HEK293T (cell line): ENCODE results near the gene PEMT.
A peak's percentile ranks its signal among the peaks of the same experiment; 100 is the strongest.

Experiments used
- CTCF ChIA-PET: fragments of 350-600 bp; formaldehyde crosslinking; extraction: SDS; loops from one replicate; lab custom pipeline; 2021; ENCODE audit warnings: antibody characterized with exemption, inconsistent platforms; lab: Yijun Ruan, JAX
- POLR2A ChIA-PET: fragments of 350-600 bp; formaldehyde crosslinking; extraction: SDS; loops from one replicate; lab custom pipeline; 2020; ENCODE audit warnings: antibody characterized with exemption, inconsistent platforms; lab: Yijun Ruan, JAX
- DNase-seq: peaks from one replicate; pipeline ENCODE4 v3.0.0; 2012; ENCODE audit warnings: mixed read lengths; ENCODE audit errors: extremely low spot score
- ARNT ChIP-seq: fragments of 450-650 bp; IDR thresholded peaks from 2 replicates; pipeline ENCODE4 v1.6.1; 2017; ENCODE audit warnings: mild to moderate bottlenecking
- BHLHE40 ChIP-seq: fragments of 450-650 bp; IDR thresholded peaks from 2 replicates; pipeline ENCODE4 v1.6.1; 2016; ENCODE audit warnings: mild to moderate bottlenecking, moderate library complexity, borderline replicate concordance
- CTBP1 ChIP-seq: fragments of 450-650 bp; IDR thresholded peaks from 2 replicates; pipeline ENCODE4 v1.6.1; 2016; ENCODE audit warnings: borderline replicate concordance
- ELF4 ChIP-seq: fragments of 450-650 bp; IDR thresholded peaks from 2 replicates; pipeline ENCODE4 v1.6.1; 2017; ENCODE audit warnings: antibody characterized with exemption
- FOXA1 ChIP-seq: fragments of 450-650 bp; IDR thresholded peaks from 2 replicates; pipeline ENCODE4 v1.6.1; 2016; ENCODE audit warnings: mild to moderate bottlenecking
- FOXK2 ChIP-seq: fragments of 450-650 bp; IDR thresholded peaks from 2 replicates; pipeline ENCODE4 v1.6.1; 2016; ENCODE audit warnings: mild to moderate bottlenecking
- FOXM1 ChIP-seq: fragments of 450-650 bp; IDR thresholded peaks from 2 replicates; pipeline ENCODE4 v1.6.1; 2017; ENCODE audit warnings: mild to moderate bottlenecking, borderline replicate concordance
- HDGF ChIP-seq: fragments of 450-650 bp; IDR thresholded peaks from 2 replicates; pipeline ENCODE4 v1.6.1; 2017; ENCODE audit warnings: antibody characterized with exemption, borderline replicate concordance
- L3MBTL2 ChIP-seq: fragments of 450-650 bp; conservative IDR thresholded peaks from 2 replicates; pipeline ENCODE4 v1.6.1; 2016; ENCODE audit warnings: mild to moderate bottlenecking
- LEF1 ChIP-seq: fragments of 450-650 bp; IDR thresholded peaks from 2 replicates; pipeline ENCODE4 v1.6.1; 2017; ENCODE audit warnings: mild to moderate bottlenecking, borderline replicate concordance
- NFRKB ChIP-seq: fragments of 450-650 bp; IDR thresholded peaks from 2 replicates; pipeline ENCODE4 v1.6.1; 2016; ENCODE audit warnings: mild to moderate bottlenecking, moderate library complexity
- PKNOX1 ChIP-seq: fragments of 450-650 bp; IDR thresholded peaks from 2 replicates; pipeline ENCODE4 v1.6.1; 2016
- SP1 ChIP-seq: fragments of 450-650 bp; IDR thresholded peaks from 2 replicates; pipeline ENCODE4 v1.6.1; 2017
- SUZ12 ChIP-seq: fragments of 450-650 bp; IDR thresholded peaks from 2 replicates; pipeline ENCODE4 v1.6.1; 2016; ENCODE audit warnings: mild to moderate bottlenecking
- TARDBP ChIP-seq: fragments of 450-650 bp; IDR thresholded peaks from 2 replicates; pipeline ENCODE4 v1.6.1; 2016
- ZNF384 ChIP-seq: fragments of 450-650 bp; IDR thresholded peaks from 2 replicates; pipeline ENCODE4 v1.6.1; 2016

Gene PEMT

GRCh38 chr17:17538417-17539391, 52.8 kb downstream of the PEMT start:
- DNase-seq: peak; percentile 58
- ChIA-PET CTCF (interaction anchor here (1.0 kb wide), 2 partner anchors 15 to 104 kb away, joined by 3 to 4 read pairs; no protein-coding TSS in a partner anchor), POLR2A (interaction anchor here (1.1 to 1.3 kb wide), 2 partner anchors 42 to 52 kb away, joined by 3 to 4 read pairs; no protein-coding TSS in a partner anchor)
- no peak for TF ChIP-seq LEF1
- TF ChIP-seq FOXM1: no peak
- no peak for TF ChIP-seq ARNT
- no peak for TF ChIP-seq BHLHE40
- no peak for TF ChIP-seq TARDBP
- no peak for TF ChIP-seq FOXA1

GRCh38 chr17:17537311-17538099, 54.0 kb downstream of the PEMT start:
- no peak for DNase-seq
- TF ChIP-seq FOXM1 (no peak), TARDBP (no peak), NFRKB (no peak), CTBP1 (no peak), ARNT (no peak), HDGF (no peak), ZNF384 (no peak)
- ChIA-PET POLR2A (no interaction called here), CTCF (interaction anchor here (1.0 kb wide), 1 partner anchor 14 kb away, joined by 3 read pairs; no protein-coding TSS in a partner anchor)

GRCh38 chr17:17536702-17537101, 54.8 kb downstream of the PEMT start:
- no peak for DNase-seq
- no peak for TF ChIP-seq ELF4
- no peak for TF ChIP-seq TARDBP
- TF ChIP-seq ZNF384: no peak
- no peak for TF ChIP-seq NFRKB
- no peak for TF ChIP-seq SP1
- TF ChIP-seq HDGF: no peak
- no peak for TF ChIP-seq PKNOX1
- TF ChIP-seq FOXK2: no peak
- no peak for TF ChIP-seq ARNT
- TF ChIP-seq CTBP1: no peak
- TF ChIP-seq FOXM1: no peak
- TF ChIP-seq SUZ12: no peak
- no peak for TF ChIP-seq BHLHE40
- ChIA-PET CTCF (interaction anchor here (0.7 kb wide), 1 partner anchor 11 kb away, joined by 3 read pairs; no protein-coding TSS in a partner anchor), POLR2A (no interaction called here)

- ChIA-PET POLR2A (no interaction called here), CTCF (interaction anchor here (0.7 kb wide), 1 partner anchor 11 kb away, joined by 3 read pairs; no protein-coding TSS in a partner anchor)
- TF ChIP-seq SP1 (no peak), LEF1 (no peak), ARNT (no peak), PKNOX1 (no peak), TARDBP (no peak), BHLHE40 (no peak), L3MBTL2 (no peak), NFRKB (no peak), SUZ12 (no peak), FOXK2 (no peak), ELF4 (no peak), FOXA1 (no peak)
- no peak for DNase-seq
Measured at GRCh38 chr17:17535957-17536356, 55.6 kb downstream of the PEMT start.

GRCh38 chr17:17533901-17534441, 57.5 kb downstream of the PEMT start:
- POLR2A ChIA-PET: no interaction called here
- TF ChIP-seq CTBP1 (no peak), PKNOX1 (no peak), TARDBP (no peak), FOXM1 (no peak), ELF4 (no peak), FOXK2 (no peak), L3MBTL2 (no peak), ZNF384 (no peak), BHLHE40 (no peak), HDGF (no peak)
- no peak for DNase-seq
- CTCF ChIA-PET: no interaction called here
